Measurements from ENCODE around the gene SEC61A2.

Gene SEC61A2

DNA sequence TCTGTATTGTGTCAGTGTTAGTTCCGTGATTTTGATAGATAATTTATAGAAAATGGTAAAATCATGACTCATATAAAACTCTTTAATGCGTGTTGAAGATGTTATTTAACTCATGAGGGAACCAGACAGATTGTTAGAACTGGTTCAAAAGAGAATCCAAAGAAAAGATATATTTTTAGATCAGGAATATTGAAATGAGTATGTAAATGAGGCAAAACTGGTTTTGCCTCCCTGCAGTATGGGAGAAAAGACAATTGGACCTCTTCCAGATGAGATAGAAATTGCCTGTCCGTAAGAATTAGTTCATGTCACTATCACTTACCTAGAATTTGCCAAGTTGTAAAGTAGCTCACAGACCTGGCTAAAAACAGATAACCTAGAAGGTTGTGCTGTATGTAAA is 84.1 kb downstream of the SEC61A2 start:
- H3K4me3 ChIP-seq (ENCODE audit: low read length, poor library complexity, severe bottlenecking): no peak overlapping the region
- no peaks in the 10 kb centered on the region for H3F3A ChIP-seq (ENCODE audit: low read depth)
- TF ChIP-seq CTCF (conservative IDR thresholded peaks at IDR 0.05; ENCODE audit: low read length): no peak
- peaks cover 74% of the 10 kb centered on the region for H3K36me3 ChIP-seq (ENCODE audit: insufficient read depth, low read length)
- no peaks in the 10 kb centered on the region for H3K27me3 ChIP-seq (ENCODE audit: insufficient read depth, low read length, poor library complexity, severe bottlenecking)
- peaks cover 20% of the 10 kb centered on the region for H4K20me1 ChIP-seq (ENCODE audit: insufficient read depth, low read length, poor library complexity, severe bottlenecking)
- no peak overlapping the region for H2AFZ ChIP-seq (ENCODE audit: low read length)
- H3K79me2 ChIP-seq (ENCODE audit: insufficient read depth, low read length): peaks cover 2% of the 10 kb centered on the region
- peaks cover 10% of the 10 kb centered on the region for H3K4me1 ChIP-seq (ENCODE audit: insufficient read depth, low read length, poor library complexity, severe bottlenecking)
- no peak overlapping the region for H3K9ac ChIP-seq (ENCODE audit: low read depth, low read length, poor library complexity, severe bottlenecking)
- no peak overlapping the region for H3K4me2 ChIP-seq (ENCODE audit: low read depth, low read length, poor library complexity, severe bottlenecking)
- no peaks in the 10 kb centered on the region for H3K9me2 ChIP-seq (replicated peaks; ENCODE audit: low read depth, low read length)
- H3K9me3 ChIP-seq (ENCODE audit: insufficient read depth, low read depth, low read length): no peaks in the 10 kb centered on the region

DNA sequence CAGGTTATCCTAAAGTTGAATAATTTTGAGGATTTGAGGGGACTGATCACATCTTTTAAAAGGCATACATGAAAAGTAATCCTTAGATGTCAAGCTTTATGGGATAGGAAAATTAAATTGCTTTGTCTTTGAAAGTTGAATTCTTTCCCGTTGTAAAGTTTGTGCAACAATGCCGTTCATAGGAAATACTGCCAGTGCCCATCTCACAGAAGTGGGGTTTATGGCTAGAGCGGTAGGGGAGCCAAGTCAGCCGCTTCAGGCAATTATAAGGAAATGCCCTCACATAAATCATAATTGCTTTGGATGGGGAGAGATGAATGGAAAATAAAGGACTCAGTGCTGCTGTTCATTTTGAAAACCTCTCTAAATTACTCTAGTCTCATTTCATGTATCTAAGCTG is 84.6 kb downstream of the SEC61A2 start:
- H3K9ac ChIP-seq (ENCODE audit: low read depth, low read length, poor library complexity, severe bottlenecking): no peak overlapping the region
- H3K9me3 ChIP-seq (ENCODE audit: insufficient read depth, low read depth, low read length): no peaks in the 10 kb centered on the region
- H2AFZ ChIP-seq (ENCODE audit: low read length): no peak overlapping the region
- TF ChIP-seq EZH2phosphoT487 (IDR thresholded peaks at IDR 0.05; ENCODE audit: borderline replicate concordance) (no peak), CTCF (conservative IDR thresholded peaks at IDR 0.05; ENCODE audit: low read length) (no peak)
- no peak overlapping the region for H3K4me2 ChIP-seq (ENCODE audit: low read depth, low read length, poor library complexity, severe bottlenecking)
- H4K20me1 ChIP-seq (ENCODE audit: insufficient read depth, low read length, poor library complexity, severe bottlenecking): peaks cover 22% of the 10 kb centered on the region
- peaks cover 79% of the 10 kb centered on the region for H3K36me3 ChIP-seq (ENCODE audit: insufficient read depth, low read length)
- no peak overlapping the region for H3K4me3 ChIP-seq (ENCODE audit: low read length, poor library complexity, severe bottlenecking)
- peaks cover 6% of the 10 kb centered on the region for H3K79me2 ChIP-seq (ENCODE audit: insufficient read depth, low read length)
- no peaks in the 10 kb centered on the region for H3K27me3 ChIP-seq (ENCODE audit: insufficient read depth, low read length, poor library complexity, severe bottlenecking)
- peaks cover 10% of the 10 kb centered on the region for H3K4me1 ChIP-seq (ENCODE audit: insufficient read depth, low read length, poor library complexity, severe bottlenecking)
- no peaks in the 10 kb centered on the region for H3F3A ChIP-seq (ENCODE audit: low read depth)
- no peaks in the 10 kb centered on the region for H3K9me2 ChIP-seq (replicated peaks; ENCODE audit: low read depth, low read length)

GRCh38 chr10:12214763-12215218 is 85.3 kb downstream of the SEC61A2 start:
- peaks cover 10% of the 10 kb centered on the region for H3K4me1 ChIP-seq (ENCODE audit: insufficient read depth, low read length, poor library complexity, severe bottlenecking)
- H3K9me3 ChIP-seq (ENCODE audit: insufficient read depth, low read depth, low read length): no peaks in the 10 kb centered on the region
- H3K9me2 ChIP-seq (replicated peaks; ENCODE audit: low read depth, low read length): no peaks in the 10 kb centered on the region
- peaks cover 22% of the 10 kb centered on the region for H4K20me1 ChIP-seq (ENCODE audit: insufficient read depth, low read length, poor library complexity, severe bottlenecking)
- H3K36me3 ChIP-seq (ENCODE audit: insufficient read depth, low read length): peaks cover 83% of the 10 kb centered on the region
- peak overlapping the region; percentile 22 for H3K4me2 ChIP-seq (ENCODE audit: low read depth, low read length, poor library complexity, severe bottlenecking)
- H3K4me3 ChIP-seq (ENCODE audit: low read length, poor library complexity, severe bottlenecking): no peak overlapping the region
- H3K9ac ChIP-seq (ENCODE audit: low read depth, low read length, poor library complexity, severe bottlenecking): no peak overlapping the region
- H3K27me3 ChIP-seq (ENCODE audit: insufficient read depth, low read length, poor library complexity, severe bottlenecking): no peaks in the 10 kb centered on the region
- peaks cover 6% of the 10 kb centered on the region for H3K79me2 ChIP-seq (ENCODE audit: insufficient read depth, low read length)
- TF ChIP-seq EZH2phosphoT487 (IDR thresholded peaks at IDR 0.05; ENCODE audit: borderline replicate concordance) (no peak), CTCF (conservative IDR thresholded peaks at IDR 0.05; ENCODE audit: low read length) (peak; percentile 84)
- no peak overlapping the region for H2AFZ ChIP-seq (ENCODE audit: low read length)
- H3F3A ChIP-seq (ENCODE audit: low read depth): no peaks in the 10 kb centered on the region
